Testis (tissue), 3 donors: ENCODE data around the gene BAD. TPM values are rescaled to one million over a fixed set of nuclear protein-coding genes. Genes with fewer than 3 reads are reported as not detected.
"Not testable (repeated sequence)": the region's sequence is repeated elsewhere in the genome, so short reads cannot be mapped to it uniquely, and the experiment has no call there.

Experiments used
- DNase-seq: peaks from one replicate; pipeline ENCODE4 v3.0.0-alpha.2; 2019
- H3K27ac ChIP-seq, 2 donors: fragments of 200-600 bp; sonication (generic); one replicate each; pipeline ENCODE4 v1.5.1; 2019
- H3K27me3 ChIP-seq: fragments of 200-600 bp; sonication (generic); one replicate; pipeline ENCODE4 v1.5.1; 2019
- H3K36me3 ChIP-seq: fragments of 200-600 bp; sonication (generic); one replicate; pipeline ENCODE4 v1.5.1; 2017; ENCODE audit warnings: low read depth; ENCODE audit errors: missing control alignments
- H3K4me1 ChIP-seq: fragments of 200-600 bp; sonication (generic); one replicate; pipeline ENCODE4 v1.5.1; 2019
- H3K4me3 ChIP-seq, 2 donors: fragments of 200-600 bp; sonication (generic); one replicate each; pipeline ENCODE4 v1.5.1; 2017 to 2019
- H3K9me3 ChIP-seq: fragments of 200-600 bp; sonication (generic); one replicate; pipeline ENCODE4 v1.5.1; 2017
- POLR2A ChIP-seq: fragments of 450-650 bp; IDR thresholded peaks from one replicate; pipeline ENCODE4 v1.6.1; 2017; ENCODE audit warnings: antibody characterized with exemption, mild to moderate bottlenecking, moderate library complexity
- WGBS, 2 donors: methylation state at CpG; one replicate each; pipeline ENCODE4 v1.1.5; 2018; 5-methylcytosine and 5-hydroxymethylcytosine counted together
- intact Hi-C: fragments of 100-400 bp; cut with DNase I; formaldehyde crosslinking; loops from one replicate; pipeline ENCODE4 v1.15.1; 2023; ENCODE audit warnings: low total_unique reads
- polyA plus RNA-seq: library from polyadenylated mRNA; stranded (reverse); fragments of 350-450 nt; fragmentation: Illumina TruSeq; extraction: RNeasy Lipid Tissue Mini Kit (QIAGEN cat#74804); gene quantifications from one replicate; pipeline ENCODE4 v1.2.3, GENCODE V29; 2014; ENCODE audit warnings: low read depth, low replicate concordance; ENCODE audit not compliant: insufficient read depth
- total RNA-seq, 2 donors: library from RNA; depleted of rRNA; stranded (reverse); fragments of >200 nt; gene quantifications; one replicate each; pipeline ENCODE4 v1.2.3, GENCODE V29; 2016
- TF ChIP-seq, protein P1 (sequence below), 3 experiments: fragments of 450-650 bp in 2 of 3; fragments of 200-600 bp in 1 of 3; sonication (generic) in 1 of 3; IDR thresholded peaks; one replicate each; pipeline ENCODE4 v1.5.1; 2016 to 2019; ENCODE audit warnings: antibody characterized with exemption in 3 of 3, mild to moderate bottlenecking in 2 of 3, moderate library complexity in 1 of 3

BAD gene
- total and polyA plus RNA-seq, 3 donors from 2014 or later: 85.2 to 110 (median 88.7) TPM

DNA sequence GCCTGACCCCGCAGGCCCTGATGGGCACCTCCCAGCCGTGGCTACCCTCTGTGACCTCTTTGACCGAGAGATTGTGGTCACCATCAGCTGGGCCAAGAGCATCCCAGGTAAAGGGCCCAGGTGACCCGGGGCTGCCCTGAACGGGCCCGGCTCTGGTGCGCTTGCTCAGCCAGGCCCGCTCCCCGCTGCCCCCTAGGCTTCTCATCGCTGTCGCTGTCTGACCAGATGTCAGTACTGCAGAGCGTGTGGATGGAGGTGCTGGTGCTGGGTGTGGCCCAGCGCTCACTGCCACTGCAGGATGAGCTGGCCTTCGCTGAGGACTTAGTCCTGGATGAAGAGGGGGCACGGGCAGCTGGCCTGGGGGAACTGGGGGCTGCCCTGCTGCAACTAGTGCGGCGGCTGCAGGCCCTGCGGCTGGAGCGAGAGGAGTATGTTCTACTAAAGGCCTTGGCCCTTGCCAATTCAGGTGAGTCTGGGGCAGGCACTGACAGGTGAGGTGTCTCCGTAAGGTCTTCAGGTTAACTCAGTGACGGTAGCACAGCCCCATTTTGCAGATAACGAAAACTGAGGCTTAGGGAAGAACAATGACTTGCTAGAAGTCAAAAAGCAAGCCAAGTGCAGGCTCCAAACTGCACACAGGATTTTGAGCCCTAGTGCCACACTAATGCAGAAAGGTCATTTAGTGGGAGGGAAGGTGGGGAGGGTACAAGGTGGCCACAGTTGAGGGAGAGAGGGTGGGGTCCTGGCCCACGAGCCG, 30.5 kb upstream of the BAD start:
- peaks cover 9% of the 10 kb centered on the region for H3K4me1 ChIP-seq
- intact Hi-C loops: no loop called here
- no peak overlapping the region for H3K4me3 ChIP-seq
- no peak overlapping the region for H3K27ac ChIP-seq
- no peaks in the 10 kb centered on the region for H3K9me3 ChIP-seq
- 85 to 87% methylated on average over 17 to 22 of the region's 24 CpGs for WGBS, 2 donors
- TF ChIP-seq, protein P1, sequence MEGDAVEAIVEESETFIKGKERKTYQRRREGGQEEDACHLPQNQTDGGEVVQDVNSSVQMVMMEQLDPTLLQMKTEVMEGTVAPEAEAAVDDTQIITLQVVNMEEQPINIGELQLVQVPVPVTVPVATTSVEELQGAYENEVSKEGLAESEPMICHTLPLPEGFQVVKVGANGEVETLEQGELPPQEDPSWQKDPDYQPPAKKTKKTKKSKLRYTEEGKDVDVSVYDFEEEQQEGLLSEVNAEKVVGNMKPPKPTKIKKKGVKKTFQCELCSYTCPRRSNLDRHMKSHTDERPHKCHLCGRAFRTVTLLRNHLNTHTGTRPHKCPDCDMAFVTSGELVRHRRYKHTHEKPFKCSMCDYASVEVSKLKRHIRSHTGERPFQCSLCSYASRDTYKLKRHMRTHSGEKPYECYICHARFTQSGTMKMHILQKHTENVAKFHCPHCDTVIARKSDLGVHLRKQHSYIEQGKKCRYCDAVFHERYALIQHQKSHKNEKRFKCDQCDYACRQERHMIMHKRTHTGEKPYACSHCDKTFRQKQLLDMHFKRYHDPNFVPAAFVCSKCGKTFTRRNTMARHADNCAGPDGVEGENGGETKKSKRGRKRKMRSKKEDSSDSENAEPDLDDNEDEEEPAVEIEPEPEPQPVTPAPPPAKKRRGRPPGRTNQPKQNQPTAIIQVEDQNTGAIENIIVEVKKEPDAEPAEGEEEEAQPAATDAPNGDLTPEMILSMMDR (IDR thresholded peaks at IDR 0.05): no peak
- TF ChIP-seq POLR2A: no peak
- H3K27me3 ChIP-seq: no peaks in the 10 kb centered on the region
- no peaks in the 10 kb centered on the region for H3K36me3 ChIP-seq
- DNase-seq: no peak

DNA sequence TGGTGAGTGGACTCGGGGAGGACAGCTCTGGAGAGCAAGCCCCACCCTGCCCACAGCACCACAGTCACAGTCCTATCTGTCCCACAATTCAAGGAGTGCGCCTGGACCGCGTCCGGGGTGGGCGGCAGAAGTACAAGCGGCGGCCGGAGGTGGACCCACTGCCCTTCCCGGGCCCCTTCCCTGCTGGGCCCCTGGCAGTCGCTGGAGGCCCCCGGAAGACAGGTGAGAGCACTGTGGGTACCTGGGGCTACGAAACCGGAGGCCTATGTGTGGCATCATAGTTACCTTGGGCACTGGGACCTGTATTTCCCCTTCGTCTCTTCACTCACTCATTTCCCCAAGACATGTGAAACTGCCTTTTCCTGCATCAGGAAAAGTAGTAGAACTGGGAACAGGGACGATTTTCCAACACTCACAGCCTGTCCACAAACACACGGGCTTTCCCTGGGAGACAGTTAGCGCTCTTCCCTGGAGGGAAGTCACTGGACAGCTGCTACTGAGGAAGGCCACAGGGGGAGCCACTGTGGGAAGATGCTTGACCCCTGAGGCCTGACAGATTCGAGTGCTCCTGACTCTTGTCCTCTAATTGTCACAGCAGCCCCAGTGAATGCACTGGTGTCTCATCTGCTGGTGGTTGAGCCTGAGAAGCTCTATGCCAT, 29.8 kb upstream of the BAD start:
- intact Hi-C loops: no loop called here
- no peak for DNase-seq
- Histone ChIP-seq H3K4me3 (no peak overlapping the region), H3K36me3 (no peaks in the 10 kb centered on the region), H3K27ac (peak overlapping the region; percentile 42 to 71), H3K27me3 (no peaks in the 10 kb centered on the region), H3K4me1 (peaks cover 6% of the 10 kb centered on the region), H3K9me3 (no peaks in the 10 kb centered on the region)
- TF ChIP-seq POLR2A: no peak
- TF ChIP-seq, protein P1 (IDR thresholded peaks at IDR 0.05): no peak
- WGBS, 2 donors: 76 to 79% methylated on average over 9 to 19 of the region's 19 CpGs

DNA sequence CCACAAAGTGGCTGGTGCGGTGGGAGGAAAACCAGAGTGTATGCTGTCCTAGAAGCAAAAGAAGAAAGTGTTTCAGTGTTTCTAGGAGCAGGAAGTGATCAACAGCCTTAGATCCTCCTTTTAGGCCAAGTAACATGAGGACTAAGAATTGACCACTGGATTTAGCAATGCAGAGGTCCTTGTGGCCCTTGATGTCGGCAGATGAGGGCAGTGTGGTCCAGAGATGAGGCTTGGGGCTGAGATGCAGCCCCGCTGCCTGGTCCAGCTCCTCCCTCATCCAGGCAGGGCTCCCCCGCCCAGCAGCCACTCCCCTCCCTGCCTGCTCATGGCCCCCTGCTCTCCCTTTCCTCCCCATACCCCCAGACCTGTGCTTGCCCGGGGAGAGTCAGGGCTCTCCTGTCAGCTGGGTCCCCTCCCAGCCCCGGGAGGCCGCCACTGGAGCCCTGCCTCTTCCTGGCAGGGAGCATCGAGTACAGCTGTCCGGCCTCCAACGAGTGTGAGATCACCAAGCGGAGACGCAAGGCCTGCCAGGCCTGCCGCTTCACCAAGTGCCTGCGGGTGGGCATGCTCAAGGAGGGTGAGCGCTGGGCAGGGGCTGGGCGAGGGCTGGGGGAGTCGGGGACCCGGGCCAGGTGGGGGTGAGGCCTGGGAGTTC, 29.2 kb upstream of the BAD start:
- H3K27me3 ChIP-seq: no peaks in the 10 kb centered on the region
- H3K4me1 ChIP-seq: no peaks in the 10 kb centered on the region
- 70 to 77% methylated on average over 10 to 16 of the region's 18 CpGs for WGBS, 2 donors
- no peak overlapping the region for H3K4me3 ChIP-seq
- H3K36me3 ChIP-seq: no peaks in the 10 kb centered on the region
- TF ChIP-seq POLR2A: no peak
- TF ChIP-seq, protein P1 (IDR thresholded peaks at IDR 0.05): no peak
- intact Hi-C loops: no loop called here
- H3K27ac ChIP-seq: peak overlapping the region; percentile 42 to 71
- no peaks in the 10 kb centered on the region for H3K9me3 ChIP-seq
- DNase-seq: peak; percentile 55

DNA sequence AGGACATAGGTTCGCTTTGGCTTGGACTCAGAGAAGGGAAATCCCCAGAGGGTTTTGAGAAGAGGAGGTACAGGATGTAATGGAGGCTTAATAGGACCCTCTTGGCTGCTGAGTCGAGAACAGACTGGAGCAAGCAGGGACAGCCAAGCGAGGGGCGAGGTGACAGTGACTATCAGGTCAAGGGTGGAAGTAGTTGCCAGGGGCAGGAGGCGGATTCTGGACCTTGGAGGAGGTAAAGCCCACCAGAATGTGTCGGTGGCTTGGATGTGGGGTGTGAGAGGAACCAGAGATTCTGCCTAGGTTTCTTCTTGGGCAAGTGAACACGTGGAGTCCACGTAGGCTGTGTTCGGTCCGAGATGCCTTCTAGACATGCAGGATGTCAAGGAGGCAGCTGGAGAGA, 28.5 kb upstream of the BAD start:
- intact Hi-C loops: no loop called here
- 88% methylated on average over 10 of the region's 10 CpGs for WGBS, 2 donors
- DNase-seq: no peak

DNA sequence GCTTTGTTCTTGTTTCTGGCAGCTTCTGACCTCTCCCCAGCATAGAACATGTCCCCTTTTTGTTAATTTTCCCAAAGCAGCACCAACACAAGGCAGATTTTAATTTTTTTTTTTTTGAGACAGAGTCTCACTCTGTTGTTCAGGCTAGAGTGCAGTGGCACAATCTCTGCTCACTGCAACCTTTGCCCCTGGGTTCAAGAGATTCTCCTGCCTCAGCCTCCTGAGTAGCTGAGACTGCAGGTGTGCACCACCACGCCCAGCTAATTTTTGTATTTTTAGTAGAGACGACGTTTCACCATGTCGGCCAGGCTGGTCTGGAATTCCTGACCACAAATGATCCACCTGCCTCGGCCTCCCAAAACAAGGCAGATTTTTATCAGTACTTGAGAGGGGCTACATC, 23.3 kb upstream of the BAD start:
- DNase-seq, intact Hi-C loops, H3K9me3 ChIP-seq, H3K4me1 ChIP-seq, H3K36me3 ChIP-seq, H3K27me3 ChIP-seq, H3K27ac ChIP-seq, H3K4me3 ChIP-seq: not testable (repeated sequence)
- WGBS, 2 donors: 94% methylated on average over 5 of the region's 5 CpGs

More for the DNA sequence above, 28.5 kb upstream of the BAD start:
- H3K4me3 ChIP-seq: no peak overlapping the region
- H3K9me3 ChIP-seq: no peaks in the 10 kb centered on the region
- no peak for TF ChIP-seq POLR2A
- TF ChIP-seq, protein P1 (IDR thresholded peaks at IDR 0.05): no peak
- H3K36me3 ChIP-seq: no peaks in the 10 kb centered on the region
- H3K27me3 ChIP-seq: no peaks in the 10 kb centered on the region
- H3K27ac ChIP-seq: no peak overlapping the region
- no peaks in the 10 kb centered on the region for H3K4me1 ChIP-seq
